Medulla oblongata (tissue), 1 donor: ENCODE results near the gene ZNF320.
"Not testable (repeated sequence)": the region's sequence is repeated elsewhere in the genome, so short reads cannot be mapped to it uniquely, and the experiment has no call there.

Experiments used
- DNase-seq: peaks from one replicate; pipeline ENCODE4 v3.0.0-alpha.2; 2015; ENCODE audit errors: extremely low spot score

Gene ZNF320

DNA sequence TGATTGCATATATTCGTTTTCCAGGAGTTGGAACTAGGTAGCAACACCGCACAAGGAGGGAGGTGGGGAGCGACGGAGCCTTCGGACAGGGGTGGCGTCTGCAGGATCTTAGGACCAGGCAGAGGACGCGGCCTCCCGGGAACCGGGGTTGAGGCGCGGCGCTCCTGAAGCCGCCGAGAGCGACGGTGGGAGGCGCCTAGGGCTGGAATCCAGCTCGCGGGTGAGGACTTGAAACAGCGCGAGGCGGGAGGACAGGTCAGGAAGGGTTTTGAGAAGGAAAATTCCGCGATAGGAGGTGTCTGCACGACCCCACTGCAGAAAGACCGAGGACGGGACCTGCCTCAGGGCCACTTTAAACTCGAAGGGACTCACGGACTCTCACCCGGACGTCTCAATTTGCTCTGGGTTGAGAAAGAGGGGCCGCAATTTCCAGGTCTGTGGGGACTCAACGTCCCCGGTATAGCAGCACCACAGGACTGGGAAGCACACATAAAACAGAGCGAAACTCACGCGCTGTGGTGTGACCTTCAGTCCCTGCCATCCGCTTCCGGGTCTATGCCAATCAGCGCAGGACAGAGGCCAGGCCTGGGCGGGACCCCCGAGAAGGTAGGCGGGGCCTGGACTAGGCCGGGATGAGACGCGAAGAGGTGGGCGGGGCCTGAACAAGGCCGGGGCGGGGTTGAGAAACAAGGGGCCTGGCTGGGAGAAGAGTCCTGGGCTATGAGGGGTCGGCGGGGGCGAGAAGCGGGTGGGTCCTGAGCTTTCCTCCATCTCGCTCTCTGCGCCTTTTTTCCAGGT, at the start of gene ZNF320:
TSS of gene ZNF320 (minus strand) at position 498 of the 798 bp plus-strand sequence. CDS start 7,380 bp downstream, outside the sequence.
- peak; percentile 98 for DNase-seq

DNA sequence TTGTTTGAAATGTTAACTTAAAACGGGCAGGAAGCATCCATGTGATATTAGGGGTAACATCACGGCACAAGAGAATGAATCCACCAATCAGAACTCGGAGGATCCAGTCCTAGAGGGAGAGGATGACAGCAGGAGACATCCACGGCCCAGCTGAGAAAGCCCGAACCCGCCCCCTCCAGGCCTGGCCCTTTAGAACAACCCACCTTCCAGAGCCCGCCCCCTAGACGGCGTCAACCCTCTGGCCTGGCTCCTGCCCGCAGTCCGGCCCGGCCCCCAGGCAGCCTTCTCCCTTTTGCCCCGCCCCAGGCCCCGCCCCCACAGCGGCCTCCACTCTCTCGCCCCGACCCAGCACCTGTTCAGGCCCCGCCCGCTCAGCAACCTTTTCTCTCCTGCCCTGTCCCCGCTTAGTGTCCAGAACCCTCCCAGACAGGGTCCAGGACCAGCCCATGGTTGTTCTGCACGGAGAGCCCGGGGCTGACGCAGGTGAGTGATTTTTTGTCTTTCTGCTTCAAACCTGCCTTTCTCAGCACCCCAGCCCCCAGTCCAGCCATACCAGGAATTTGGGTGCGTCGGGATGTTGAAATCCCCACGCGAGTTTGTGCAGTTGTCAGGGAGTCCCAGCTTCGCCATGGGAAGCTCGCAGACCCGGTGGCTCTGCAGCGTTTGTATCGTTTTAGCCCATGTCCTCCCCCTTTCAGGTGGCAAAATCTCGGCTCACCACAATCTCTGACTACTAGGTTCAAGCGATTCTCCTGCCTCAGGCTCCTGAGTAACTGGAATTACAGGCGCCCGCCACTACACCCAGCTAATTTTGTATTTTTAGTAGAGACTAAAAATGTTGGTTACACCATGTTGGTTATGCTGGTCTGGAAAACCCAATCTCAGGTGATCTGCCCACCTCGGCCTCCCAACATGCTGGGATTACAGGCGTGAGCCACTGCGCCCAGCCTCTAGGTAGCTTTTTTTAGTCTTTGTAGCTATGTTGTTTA, 49.2 kb upstream of the ZNF320 start:
- no peak for DNase-seq

DNA sequence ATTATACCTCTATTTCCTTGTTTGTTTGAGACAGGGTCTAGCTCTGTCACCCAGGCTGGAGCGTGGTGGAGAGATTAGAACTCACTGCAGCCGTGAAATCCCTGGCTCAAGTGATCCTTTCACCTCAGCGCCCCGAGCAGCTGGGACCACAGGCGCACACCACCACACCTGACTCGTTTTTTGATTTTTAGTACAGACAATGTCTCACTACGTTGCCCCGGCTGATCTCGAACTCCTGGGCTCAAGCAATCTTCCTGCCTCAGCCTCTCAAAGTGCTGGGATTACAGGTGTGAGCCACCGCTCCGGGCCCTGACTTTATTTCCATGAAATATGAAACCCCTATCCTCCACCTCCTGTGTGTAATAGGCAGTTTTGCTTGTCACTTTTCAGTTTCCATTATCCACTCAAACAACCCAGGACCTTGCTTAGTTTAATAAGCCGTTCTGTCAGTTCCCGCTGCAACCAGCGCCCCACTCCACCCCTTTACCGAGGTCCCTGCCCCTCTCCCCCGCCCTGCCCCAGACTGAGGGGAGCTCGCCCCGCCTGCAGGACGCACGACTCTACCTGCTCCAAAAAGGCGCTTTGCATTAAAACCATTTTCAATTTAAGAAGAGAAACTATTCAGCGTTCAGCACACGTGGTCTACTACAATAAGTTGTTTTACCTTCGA, 48.4 kb upstream of the ZNF320 start:
- DNase-seq = no peak

DNA sequence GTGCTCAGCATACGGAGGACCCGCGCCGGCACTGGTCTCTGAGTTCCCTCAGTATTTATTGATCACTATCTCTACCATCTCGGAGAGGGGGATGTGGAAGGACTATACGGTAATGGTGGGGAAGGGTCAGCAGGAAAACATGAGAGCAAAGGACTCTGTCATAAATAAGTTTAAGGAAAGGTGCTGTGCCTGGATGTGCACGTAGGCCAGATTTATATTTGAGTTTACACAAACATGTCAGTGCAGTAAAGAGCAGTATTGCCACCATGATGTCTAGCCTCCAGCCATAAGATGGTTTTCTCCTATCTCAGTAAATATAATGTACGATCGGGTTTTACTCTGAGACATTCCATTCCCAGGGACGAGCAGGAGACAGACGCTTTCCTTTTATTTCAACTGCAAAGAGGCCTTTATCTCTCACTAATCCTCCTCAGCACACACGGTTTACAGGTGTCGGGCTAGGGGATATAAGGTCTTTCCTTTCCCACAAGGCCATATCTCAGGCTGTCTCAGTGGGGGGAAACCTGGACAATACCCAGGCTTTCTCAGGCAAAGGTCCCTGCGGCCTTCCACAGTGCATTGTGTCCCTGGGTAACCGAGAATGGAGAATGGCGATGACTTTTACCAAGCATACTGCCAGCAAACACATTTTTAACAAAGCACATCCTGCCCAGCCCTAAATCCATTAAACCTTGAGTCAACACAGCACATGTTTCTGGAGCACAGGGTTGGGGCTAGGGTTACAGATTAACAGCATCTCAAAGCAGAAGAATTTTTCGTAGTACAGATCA, 47.5 kb upstream of the ZNF320 start:
- not testable (repeated sequence) for DNase-seq

DNA sequence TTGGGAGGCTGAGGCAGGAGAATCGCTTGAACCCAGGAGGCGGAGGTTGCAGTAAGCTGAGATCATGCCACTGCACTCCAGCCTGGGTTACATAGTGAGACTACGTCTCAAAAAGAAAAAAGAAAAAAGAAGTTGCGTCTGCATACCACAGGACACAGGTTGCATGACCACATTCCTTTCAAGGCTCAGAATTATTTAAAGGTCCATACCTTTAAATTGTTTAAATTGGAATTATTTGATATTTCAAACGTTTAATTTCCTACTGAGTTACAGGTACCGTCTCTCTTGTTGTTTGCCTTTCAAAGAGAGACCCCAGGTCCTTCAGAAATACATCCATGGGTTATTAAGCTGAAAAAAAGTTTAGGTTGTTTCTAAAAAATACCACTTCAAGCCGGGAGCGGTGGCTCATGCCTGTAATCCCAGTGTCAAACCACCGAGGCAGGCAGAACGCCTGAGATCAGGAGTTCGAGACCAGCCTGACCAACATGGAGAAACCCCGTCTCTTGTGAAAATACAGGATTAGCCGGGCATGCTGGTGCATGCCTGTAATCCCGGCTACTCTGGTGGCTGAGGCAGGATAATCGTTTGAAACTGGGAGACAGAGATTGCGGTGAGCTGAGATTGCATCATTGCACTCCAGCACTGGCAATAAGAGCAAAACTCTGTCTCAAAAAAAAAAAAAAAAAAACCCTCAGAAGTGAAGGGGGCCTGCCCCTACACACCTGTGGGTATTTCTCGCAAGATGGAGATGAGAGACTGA, 46.6 kb upstream of the ZNF320 start:
- DNase-seq = no peak

DNA sequence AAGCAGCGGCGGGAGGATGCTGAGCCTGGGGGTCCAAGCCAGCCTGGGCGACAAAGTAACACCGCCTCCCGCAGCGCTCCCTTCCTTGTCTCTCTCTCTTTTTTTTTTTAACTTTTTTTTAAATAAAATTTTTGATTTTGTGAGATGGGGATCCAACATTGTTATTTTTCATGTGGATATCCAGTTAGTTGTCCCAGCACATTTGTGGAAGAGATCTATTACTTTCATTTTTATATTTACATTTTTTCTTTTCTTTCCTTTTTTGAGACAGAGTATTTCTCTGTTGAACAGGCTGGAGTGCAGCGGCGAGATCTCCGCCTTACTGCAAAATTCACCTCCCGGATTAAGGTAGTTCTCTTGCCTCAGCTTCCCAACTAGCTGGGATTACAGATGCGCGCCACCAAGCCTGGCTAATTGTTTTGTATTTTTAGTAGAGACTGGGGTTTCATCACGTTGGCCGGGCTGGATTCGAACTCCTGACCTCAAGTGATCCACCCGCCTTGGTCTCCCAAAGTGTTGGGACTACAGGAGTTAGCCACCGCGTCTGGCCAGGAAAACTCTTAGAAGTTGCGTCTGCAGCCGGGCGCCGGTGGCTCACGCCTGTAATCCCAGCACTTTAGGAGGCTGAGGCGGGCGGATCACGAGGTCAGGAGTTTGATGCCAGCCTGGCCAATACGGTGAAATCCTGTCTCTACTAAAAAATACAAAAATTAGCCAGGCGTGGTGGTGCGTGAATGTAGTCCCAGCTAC, 45.9 kb upstream of the ZNF320 start:
- DNase-seq = no peak

DNA sequence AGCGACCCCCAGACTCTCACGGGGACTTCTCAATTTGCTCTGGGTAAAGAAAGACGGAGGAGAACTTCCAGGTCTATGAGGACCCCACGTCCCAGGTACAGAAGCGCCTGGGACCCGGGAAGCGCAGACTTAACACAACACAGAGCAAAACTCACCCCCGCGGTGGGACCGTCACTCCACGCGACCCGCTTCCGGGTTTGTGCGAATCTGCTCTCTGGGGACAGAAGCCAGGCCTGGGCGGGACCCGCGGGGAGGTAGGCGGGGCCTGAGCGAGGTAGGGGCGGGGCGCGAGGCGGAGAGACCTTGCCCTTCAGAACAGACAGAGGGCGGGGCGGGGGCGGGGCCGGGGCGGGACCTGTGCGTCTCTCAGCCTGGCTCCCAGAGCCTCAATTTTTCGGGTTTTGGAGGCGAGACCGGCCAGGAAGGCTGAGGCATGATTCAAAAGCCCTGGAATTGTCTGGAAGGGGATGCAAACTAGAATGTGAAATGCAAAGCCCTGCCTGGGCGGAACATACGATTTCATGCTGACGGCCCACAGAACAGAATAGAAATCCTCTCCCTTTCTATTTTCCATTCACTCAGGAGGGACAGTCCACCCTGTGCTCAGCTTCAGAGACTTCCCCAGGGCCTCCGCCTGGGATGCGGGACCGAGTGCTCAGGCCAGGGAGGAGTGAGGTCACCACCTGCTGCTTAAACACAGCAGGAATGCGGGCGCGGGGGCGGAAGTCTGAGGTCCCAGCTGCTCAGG, 45.1 kb upstream of the ZNF320 start:
- peak; percentile 84 for DNase-seq

DNA sequence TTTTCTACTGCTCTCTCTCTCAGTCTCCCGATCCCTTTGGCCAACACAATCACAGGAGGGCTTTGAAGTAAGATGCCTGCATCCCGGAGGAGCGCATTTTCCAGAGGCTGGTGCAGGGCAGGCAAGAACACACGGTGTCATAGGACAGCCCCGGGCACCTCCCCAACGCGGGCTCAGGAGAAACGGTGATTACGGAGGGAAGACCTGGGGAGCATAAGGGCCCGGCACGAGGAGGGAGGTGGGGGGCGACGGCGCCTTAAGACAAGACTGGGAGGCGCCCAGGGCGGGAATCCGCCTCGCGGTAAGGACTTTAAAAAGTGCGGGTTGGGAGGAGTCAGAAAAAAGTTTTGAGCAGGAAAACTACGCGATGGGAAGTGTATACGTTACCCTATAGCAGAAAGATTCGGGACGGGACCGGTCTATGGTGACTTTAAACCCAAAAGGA, 44.5 kb upstream of the ZNF320 start:
- DNase-seq = no peak

DNA sequence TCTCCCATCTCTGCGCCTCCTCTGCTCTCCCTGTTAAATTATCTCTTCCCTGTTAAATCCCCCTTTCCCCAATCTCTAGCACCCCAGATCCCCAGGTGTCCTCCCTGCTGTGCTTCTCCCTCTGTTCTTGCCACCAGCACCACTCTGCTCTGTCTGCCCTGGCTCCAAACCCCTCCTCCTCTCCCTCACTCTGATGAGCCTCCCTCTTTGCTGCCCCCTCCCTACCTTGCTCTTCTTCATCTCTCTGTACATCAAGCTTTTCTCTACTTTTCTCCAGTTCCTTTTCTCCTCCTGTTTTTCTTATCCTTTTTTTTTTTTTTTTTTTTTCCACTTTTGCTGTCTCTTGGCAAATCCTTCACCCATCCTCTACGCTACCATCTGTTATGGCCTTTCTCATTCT, 44.1 kb upstream of the ZNF320 start:
- DNase-seq = not testable (repeated sequence)

DNA sequence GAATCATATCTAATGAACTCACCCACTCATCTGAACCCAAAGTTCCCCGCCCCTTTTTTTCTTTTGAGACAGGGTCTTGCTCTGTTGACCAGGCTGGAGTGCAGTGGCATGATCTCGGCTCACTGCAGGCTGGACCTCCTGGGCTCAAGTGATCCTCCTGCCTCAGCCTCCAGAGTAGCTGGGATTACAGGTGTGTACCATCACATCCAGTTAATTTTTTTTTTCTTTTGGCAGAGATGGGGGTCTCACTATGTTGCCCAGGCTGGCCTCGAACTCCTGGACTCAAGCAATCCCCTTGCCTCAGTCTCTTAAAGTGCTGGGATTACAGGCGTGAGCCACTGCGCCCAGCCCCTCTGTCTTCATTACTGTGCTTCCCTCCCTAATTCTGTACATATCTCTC, 43.5 kb upstream of the ZNF320 start:
- not testable (repeated sequence) for DNase-seq

DNA sequence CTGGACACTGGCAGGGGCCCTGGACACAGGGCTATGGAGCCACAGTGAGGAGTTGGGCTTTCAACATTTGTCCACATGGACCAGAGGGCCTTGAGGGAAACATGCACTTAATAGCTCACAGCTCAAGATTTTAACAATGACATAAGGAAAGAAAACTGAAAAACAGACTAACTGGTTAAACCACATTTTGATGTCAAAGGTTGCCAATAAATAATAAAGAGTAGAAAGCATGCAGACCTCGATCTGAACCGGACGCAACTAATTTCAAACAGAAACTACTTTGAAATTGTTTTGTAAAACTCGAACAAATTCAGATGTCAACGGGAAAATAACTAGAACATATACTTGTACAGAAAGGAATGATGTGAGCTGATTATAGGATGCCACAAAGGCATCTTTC, 41.3 kb upstream of the ZNF320 start:
- no peak for DNase-seq

DNA sequence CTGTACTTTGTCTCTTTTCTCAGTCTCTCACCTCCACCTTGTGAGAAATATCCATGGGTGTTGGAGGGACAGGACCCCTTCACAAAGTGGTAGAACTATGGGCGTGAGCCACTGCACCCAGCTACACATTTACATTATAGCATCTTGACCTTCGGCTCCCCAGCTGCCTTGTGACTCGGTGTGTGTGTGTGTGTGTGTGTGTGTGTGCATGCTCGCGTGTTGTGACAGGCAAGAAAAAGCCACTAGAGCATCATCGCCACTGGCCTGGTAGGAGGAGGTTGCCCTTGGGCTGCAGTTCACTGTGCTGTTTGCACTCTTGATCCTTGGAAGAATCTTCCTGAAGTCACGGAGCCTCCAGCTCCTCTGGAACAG, 39.5 kb upstream of the ZNF320 start:
- no peak for DNase-seq

DNA sequence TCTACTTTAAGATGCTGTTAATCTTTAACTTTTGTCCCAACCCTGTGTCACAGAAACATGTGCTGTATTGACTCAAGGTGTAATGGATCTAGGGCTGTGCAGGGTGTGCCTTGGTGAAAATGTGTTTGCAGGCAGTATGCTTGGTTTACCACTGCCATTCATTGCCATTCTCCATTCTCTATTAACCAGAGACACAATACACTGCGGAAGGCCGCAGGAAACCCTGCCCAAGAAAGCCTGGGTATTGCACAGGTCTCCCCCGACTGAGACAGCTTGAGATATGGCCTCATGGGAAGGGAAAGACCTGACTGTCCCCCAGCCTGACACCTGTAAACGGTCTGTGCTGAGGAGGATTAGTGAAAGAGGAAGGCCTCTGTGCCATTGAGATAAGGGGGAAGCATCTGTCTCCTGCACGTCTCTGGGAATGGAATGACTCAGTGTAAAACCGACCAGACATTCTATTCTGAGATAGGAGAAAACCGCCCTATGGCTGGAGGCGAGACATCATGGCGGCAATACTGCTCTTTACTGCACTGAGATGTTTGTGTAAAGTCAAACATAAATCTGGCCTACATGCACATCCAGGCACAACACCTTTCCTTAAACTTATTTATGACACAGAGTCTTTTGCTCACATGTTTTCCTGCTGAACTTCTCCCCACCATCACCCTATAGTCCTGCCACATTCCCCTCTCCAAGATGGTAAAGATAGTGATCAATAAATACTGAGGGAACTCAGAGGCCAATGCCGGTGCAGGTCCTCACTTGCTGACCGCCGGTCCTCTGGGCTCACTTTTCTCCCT, 38.9 kb upstream of the ZNF320 start:
- DNase-seq = peak; percentile 38

DNA sequence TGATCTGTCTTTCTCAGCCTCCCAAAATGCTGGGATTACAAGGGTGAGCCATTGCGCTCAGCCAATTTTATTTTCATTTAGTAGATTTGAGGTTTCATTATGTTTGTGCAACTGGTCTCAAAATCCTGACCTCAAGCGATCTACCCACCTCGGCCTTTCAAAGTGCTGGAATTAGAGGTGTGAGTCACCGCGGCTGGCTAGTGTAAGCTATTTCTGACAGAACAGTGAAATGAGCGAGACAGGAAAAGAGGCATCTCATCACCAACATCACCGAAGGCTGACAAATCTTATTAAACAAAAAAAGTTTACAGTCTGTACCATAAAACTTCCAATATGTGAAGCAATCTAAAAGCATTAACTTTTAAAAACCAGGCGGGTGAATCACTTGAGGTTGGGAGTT, 38.0 kb upstream of the ZNF320 start:
- no peak for DNase-seq

DNA sequence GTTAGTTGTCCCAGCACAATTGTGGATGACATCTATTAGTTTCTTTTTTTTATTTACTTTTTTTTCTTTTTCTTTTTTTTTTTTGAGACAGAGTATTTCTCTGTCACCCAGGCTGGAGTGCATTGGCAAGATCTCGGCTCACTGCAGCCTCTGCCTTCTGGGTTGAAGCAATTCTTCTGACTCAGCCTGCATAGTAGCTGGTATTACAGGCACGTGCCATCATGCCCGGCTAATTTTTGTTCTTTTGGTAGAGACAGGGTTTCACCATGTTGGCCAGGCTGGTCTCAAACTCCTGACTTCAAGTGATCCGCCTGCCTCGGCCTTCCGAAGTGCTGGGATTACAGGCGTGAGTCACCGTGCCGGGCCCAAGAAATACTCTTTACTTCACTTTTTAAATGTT, 27.2 kb upstream of the ZNF320 start:
- not testable (repeated sequence) for DNase-seq

DNA sequence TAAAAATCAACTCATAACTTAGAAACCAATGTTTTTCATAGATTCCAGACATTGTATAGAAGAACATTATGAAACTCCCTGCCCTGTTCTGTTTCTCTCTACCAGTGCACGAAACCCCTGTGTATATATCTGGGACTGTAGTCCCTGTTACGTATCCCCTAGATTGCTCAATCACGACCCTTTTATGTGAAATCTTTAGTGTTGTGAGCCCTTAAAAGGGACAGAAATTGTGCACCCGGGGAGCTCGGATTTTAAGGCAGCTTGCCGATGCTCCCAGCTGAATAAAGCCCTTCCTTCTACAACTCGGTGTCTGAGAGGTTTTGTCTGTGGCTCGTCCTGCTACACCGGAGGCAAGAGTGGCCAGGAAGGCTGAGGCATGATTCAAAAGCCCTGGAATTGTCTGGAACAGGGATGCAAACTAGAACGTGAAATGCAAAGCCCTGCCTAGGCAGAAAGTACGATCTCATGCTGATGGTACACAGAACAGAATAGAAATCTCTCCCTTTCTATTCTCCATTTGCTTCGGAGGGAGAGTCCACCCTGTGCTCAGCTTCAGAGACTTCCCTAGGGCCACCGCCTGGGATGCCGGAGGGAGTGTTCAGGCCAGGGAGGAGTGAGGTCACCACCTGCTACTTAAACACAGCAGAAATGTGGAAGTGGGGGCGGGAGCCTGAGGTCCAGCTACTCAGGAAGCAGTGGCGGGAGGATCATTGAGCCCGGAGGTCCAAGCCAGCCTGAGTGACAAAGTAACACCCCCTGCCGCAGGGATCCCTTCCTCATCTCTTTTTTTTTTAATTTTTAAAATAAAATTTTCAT, 26.6 kb upstream of the ZNF320 start:
- DNase-seq = peak; percentile 51
